OCI-M2 (cell line): ENCODE measurements around the gene YTHDF1.
"Not testable (repeated sequence)": the region's sequence is repeated elsewhere in the genome, so short reads cannot be mapped to it uniquely, and the experiment has no call there.

Experiments used
- DNase-seq: peaks from one replicate; lab custom pipeline; 2025; ENCODE audit not compliant: unreplicated experiment; lab: John Stamatoyannopoulos, UW

Gene YTHDF1

DNA sequence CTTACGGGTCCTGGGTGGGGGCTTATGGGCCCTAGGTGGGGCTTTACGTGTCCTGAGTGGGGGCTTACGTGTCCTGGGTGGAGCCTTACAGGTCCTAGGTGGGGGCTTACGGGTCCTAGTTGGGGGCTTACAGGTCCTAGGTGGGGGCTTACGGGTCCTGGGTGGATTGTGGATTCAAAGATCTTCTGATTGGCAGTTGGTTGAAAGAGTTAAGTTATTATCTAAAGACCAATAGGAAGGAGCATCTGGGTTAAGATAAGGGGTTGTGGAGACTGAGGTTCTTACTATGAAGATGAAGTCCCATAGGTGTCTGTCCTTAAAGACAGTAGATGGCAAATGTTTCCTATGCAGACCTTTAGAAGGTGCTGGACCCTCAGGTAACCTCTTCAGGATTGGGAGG lies 11.3 kb upstream of the YTHDF1 start:
- no peak for DNase-seq

DNA sequence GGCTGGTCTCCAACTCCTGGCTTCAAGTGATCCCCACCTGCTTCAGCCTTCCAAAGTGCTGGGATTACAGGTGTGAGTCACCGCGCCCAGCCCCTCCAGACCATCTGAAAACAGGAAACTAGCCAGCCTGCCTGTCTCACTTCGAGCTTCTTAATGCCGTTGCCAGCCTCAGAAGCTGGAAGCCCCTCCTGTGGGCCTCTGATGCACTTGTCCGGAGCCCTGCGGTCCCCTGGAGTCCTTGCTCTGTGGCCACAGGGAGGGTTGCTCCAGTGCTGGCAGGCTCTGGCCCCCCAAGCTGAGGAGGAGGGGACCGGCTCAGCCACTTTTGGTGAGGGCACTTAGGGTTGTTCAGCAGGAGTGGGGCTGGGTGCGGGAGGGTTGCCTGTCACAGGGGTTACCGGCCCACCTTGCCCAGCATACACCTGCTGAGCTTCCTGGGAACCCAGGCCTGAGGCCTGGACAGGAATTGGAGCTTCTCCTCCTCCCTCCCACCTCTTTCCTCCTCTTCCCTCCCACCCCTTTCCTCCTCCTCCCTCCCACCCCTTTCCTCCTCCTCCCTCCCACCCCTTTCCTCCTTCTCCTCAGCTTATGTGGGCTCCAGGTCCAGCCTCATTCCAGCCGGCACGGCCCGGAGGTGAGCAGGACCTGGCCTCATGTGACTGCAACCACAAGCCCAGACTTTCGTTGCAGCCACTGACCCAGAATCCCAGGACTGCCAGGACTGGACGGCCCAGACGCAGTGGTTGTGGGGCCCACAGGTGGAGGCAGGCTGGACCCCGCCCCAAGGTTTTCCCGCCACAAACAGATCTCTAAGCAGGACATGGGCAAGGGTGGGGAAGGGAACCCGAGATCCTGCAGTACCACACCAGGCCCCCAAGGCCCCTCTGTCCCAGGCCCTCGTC lies 10.4 kb upstream of the YTHDF1 start:
- no peak for DNase-seq

DNA sequence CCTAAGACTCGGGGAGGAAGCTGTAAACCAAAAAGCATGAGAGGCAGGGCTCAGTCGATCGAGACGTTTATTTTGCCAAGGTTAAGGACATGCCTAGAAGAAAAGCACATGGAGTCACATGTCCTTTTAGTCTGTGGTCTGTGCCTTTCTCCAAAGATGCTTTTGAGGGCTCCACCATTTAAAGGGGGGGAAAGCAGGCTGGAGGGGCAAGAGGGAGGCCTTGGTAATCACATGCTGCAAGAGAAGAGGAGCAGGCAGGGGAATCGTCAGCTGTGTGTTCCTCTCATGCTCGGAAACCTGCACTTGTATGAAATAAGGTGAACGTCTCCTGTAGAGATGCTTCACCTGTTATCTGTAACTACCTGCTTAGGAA lies 9.1 kb upstream of the YTHDF1 start:
- DNase-seq = no peak

DNA sequence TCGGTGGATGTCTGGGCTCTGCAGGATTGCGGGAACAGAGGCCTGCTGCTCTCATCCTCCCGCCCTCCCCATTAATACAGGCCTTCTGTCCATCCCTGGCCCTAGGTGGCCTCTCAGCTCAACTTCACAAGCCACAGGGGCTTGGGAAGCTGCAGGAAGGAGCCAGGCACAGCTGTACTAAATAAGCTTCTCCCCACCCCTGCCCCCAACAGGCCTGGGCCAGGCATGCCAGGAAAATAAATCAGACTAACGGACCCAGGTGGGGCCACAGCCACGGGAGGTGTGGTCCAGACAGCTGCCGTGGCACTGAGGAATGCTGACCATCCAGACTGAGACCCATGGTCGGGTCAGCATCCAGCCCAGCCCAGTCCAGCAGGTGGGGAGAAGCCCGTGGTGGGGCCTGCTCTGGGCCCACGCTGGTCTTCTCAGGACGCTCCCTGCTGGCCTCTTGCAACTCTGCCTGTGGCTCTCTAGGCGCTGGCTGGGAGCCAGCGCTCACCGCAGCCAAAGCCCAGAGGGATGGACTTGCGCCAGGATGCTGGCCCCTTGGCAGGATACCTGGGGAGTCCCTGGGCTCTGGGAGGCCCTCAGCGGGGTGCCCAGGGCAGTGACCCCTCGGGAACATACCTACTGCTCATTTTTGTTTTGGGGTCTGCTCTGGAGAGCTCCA lies 8.6 kb upstream of the YTHDF1 start:
- no peak for DNase-seq

DNA sequence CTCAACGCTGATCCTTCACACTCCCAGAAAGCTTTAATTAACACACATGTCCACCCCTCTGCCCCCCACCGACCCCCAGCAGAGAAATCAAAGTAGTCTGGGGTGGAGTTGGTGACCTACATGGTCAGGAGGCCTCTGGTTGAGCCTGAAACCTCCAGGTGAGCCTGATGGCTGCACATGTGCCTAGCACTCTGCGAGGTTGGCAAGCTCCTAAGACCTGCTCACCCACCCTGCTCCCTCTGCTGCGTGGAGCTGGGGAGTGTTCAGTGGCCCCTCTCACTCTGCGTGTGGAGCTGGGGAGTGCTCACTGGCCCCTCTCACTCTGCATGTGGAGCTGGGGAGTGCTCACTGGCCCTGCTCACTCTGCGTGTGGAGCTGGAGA lies 7.9 kb upstream of the YTHDF1 start:
- no peak for DNase-seq

DNA sequence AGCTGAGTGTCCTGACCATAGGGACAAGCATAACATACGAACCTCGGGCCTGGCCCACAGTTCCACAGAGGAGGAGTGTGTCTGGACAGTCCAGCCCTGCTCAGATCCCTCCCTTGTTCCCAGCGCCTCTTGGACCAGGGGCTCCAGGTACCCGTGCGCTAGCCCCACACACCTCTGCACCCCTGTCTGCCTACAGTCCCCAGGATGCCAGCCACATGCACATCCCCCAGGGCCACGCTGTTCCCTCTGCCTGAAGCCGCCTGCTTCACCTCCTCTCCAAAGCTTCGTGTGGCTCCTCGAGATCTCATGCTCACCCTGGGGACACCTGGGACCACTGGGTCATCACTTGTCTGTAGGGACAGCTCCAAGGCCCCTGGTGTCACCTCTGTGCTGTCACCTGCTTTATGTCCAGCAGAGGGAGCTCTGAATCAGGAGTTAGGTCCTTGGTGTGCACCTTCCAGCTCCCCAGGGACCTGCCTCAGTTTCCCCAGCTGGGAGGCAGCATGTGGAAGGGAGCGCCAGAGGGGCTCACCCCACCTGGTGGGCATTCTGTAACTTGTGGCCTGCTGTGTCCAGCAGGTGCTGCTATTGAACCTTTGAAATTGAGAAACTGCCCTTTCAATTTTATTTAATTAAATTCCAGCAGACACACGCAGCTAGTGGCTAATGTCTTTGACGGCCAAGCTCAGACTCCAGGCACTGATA lies 7.3 kb upstream of the YTHDF1 start:
- no peak for DNase-seq

DNA sequence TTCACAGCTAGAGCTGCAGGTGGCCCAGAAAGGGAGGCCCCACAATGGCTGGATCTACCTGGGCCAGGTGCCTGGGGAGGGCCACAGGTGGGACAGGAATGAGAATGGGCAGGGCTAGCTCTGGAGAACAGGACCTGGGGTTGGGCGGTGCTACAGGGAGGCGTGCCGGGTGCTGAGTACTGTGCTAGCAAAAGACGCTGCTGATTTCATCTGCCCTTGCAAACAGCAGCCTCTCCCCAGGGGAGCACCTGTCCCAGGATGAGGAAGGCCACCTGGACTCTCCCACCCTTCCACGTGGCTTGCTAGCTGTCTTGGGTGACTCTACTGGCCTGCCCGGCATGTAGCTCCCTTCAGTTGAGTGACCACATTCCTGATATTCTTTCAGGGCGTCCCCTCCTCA lies 6.6 kb upstream of the YTHDF1 start:
- no peak for DNase-seq

DNA sequence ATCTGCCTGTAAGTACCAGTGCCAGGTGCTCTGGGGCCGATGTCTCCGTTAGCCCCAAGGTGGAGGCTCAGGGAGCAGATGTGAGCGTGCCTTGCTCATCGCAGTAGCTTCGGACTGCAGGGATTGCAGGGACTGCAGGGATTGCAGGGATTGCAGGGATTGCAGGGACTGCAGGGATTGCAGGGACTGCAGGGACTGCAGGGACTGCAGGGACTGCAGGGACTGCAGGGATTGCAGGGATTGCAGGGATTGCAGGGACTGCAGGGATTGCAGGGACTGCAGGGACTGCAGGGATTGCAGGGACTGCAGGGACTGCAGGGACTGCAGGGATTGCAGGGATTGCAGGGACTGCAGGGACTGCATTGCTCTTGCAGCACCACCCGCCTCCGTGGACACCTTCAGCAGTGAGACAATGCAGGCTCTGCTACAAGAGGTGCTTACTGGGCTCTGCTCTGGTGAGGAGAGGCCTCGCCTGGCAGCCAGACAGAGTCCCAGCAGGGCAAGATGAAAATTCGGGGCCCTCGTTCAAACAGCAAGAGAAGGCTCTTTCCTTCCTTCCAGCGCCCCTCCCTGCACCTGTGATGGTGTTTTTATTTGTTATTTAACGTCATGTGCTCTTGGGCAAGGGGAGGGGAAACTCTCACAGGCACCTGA lies 5.6 kb upstream of the YTHDF1 start:
- not testable (repeated sequence) for DNase-seq

DNA sequence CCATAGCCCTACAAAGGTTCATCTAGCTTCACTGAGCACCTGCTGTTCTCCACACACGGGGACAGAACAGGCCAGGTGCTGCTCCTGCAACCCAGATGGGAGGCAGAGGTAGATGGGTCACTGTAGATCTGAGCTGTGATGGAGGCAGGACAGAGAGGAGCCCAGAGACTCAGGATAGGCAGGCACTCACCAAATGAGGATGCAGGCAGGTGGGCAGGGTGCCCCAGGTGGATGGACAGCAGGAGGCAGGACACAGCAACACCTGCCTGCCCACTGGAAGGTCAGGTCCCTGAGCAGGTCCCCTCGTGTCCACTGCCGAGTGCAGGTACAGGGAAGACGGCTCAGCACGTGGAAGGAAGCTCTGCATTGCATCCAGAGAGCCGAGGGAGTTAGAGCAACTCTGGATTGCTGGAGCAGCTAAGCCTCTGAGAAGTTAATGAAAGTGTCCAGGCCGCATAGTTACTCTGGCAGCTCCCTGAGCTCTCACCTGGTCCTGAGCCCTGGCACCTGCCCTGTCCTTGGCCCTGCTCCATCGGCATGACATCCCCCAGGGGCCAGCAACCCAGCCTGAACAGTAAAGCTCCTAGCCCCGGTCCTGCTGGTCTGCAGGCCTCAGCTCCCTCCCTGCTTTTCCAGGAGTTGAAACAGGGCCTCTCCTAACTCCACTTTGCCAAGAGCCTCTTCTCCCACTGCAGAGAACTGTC lies 4.9 kb upstream of the YTHDF1 start:
- no peak for DNase-seq

DNA sequence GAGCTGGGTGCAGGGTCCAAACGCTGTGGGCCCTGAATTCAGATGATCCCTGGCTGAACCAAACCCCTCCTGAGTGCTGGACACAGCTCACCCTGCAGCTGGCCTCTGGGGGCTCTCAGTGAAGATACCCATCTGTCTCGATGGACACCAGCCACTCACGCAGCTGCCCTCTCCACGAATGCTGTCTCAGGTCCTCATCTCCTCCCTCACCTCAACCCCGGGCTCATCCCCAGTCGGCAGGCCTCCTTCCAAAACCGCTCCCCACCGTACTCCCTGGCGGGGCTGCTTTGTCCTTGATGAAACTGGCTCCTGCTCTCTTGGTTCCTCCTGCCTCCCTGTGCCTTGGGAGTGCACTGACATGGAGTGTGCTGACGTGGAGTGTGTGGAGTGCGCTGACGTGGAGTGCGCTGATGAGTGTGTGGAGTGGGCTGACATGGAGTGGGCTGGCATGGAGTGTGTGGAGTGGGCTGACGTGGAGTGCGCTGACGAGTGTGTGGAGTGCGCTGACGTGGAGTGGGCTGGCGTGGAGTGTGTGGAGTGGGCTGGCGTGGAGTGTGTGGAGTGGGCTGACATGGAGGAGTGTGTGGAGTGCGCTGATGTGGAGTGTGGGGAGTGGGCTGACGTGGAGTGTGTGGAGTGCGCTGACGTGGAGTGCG lies 4.1 kb upstream of the YTHDF1 start:
- no peak for DNase-seq

DNA sequence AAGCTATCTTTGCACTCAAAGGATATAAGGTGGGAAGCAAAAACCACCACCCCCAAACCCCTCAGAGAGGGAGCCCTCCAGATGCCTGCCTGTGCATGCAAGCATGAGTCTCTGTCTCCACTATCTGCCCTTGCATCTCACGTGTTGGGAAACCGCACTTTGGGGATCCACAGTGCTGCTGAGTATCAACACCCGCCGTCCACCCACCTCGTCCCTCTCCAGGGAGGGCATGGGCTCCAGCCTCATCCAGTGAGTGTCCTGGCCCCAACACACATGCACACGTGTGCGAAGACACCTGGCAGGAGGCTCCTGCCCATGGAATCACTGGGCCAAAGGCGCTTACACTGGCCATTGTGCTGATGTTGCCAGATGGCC lies 3.5 kb upstream of the YTHDF1 start:
- no peak for DNase-seq

DNA sequence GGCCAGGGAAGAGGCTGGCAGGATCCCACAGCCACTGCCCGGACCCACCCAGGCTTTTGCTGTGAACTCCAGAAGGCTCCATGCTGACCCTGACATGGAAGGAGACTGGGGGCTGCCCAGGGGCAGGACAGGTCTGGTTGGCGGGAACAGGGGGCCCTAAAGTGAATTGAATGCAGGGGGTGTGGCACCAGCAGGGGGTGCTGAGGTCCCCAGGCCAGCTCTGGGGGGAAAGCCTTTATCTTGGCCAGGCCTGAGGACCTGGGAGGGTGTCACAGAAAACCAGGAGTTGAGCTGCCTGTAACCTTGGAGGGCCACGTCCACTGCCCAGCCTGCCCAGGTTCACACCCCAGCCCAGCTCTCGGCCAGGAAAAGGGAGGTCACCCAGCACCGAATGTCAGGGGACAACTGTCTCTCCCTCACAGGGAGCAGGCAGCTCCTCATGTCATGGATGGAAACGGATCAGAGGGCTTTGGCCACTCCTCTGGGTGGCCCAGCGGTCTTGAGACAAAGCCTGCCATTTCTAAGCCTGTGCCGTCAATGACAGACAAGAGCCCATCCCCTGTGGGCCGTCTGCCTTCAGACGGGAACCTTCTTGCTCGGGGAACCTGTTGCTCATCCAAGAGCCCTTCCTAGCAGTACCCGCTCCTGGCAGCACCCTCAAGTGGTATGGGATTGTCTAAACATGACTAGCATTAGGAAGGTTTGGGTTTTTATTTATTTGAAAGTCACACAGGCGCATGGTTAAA lies 2.9 kb upstream of the YTHDF1 start:
- DNase-seq = no peak

DNA sequence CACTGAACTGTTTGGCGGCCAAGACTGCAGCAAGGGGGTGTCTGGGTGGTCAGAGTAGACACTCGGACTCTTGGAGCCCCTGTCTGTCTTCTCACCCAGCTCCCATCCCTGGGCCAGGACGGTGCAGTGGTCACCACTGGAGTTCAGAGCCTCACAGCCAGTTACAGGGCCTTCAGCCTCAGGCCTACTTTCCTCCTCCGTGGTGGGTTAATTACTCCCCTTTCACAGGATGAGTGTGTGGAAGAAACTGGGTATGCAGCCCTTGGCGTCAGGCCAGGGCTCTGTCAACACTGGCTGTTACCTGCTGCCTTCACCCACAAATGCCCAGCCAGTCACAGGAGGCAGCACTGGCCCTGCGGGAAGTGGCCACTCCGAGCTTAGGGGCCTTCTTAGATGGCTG lies 1.8 kb upstream of the YTHDF1 start:
- no peak for DNase-seq

DNA sequence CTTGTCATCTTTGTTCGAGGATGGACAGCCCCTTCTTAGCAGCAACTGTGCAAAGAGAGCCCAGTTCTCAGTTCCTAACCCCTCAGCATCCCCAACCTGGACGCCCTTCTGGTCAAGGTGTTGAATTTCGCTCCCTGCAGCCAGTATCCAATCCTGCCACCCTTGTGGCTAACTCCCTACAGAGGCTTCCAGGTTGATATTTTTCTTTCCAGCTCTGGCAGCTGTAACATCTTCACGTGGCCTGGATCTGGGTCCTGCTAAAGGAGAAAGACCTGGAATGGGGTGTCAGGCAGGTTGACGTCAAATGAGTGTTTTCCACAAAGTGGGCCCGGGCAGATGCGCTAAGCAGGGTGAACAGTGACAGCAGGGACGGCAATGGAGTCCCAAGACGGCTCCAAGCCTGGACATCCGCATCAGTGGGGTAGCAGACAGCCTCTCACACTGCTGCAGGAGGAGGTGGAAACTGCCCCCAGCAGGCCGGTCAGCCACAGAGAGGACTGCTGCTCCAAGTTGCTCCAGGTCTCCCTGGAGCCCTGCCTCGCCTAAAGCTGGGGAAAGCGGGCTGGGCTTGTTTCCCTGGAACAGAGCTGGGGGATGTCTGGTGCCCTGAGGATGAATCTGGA lies 1.0 kb upstream of the YTHDF1 start:
- DNase-seq = no peak

DNA sequence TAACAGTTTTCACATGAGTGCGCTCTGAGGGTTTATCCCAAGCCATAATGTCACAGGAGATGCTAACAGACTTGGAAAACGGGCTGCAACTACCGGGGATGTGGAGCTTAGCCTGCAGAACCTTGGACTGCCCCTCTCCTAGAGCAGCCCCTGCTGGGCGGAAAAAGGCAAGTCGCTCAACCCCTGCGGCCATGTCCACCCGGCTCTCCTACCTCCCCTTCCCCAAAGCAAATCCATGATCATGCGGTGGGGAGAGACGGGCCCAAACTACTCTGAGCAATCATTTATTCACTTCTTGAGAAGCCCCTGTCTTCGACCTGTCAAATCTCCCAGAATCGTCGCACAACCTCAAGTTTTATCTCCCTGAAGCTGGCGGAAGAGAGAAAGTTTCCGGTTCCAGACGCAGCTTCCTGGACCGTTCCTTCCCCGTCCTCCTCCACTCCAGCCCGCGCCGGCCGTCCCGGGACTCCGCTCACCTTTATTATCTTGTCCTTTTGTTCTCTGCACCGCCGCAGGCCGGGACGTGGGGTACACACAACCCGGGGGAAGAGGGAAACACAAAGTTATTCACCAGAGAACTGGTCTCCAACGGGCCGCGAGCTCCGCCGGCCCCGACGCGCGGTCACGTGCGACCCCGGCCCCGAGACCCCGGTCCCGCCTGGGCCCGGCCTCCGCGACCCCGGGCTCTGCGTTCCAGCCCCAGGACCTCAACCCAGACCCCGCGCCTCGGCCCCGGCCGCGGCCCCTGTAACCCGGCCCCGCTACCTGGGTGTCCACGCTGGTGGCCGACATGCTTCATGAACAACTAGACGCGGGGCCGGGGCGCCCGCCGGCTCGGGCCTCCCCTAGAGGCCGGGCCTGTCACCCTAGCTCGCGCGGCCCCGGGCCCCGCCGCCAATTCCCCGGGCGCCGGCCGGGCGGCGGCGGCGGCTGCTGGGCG lies 560 bp downstream of the YTHDF1 start:
- DNase-seq = no peak

DNA sequence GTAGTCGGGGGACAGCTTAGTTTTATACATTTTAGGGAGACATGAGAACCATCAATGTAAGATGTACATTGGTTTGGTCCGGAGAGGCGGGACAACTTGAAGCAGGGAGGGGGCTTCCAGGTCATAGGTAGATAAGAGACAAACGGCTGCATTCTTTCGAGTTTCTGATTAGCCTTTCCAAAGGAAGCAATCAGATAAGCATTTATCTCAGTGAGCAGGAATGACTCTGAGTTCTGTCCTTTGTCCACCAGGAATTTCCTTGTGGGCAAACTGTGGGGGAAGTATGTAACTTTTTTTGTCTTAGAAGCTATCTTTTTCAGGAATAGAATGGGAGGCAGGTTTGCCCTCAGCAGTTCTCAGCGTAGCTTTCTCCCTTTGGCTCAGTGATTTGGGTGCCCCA lies 1.4 kb downstream of the YTHDF1 start:
- DNase-seq = no peak

DNA sequence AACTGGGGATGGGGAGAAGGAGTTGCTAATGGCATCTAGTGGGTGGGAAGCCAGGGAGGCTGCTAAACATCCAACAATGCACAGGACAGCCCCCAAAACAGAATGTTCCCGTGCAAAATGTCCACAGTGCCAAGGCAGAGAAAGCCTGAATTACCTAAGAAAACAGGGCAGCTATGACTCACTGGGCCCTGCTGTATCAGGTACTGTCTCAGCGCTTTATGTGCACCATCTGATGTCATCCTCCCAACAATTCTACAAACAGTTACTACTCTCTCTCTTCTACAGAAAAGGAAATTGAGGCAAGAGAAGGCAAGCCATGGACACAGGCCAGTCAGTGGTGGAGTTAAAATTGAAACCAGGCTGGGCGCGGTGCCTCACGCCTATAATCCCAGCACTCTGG lies 3.1 kb downstream of the YTHDF1 start:
- DNase-seq = no peak

DNA sequence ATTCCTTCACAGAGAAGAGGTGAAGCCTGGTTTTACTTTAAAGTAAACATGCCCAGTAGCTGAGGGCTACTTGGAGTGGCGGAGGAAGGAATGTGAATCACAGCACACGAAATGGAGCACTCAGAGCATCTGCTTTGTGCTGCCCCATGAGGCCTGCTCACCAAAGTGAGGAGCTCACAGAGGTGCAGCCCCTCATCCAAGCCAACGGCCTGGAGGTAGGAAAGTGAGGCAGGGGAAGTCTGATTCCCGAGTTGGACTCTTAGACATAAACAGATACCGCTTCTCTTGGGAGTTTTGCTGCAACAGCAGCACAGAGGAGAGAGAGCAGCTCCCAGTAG lies 3.6 kb downstream of the YTHDF1 start:
- DNase-seq = no peak
